ENCODE results near the gene ZNF595.
"Not testable (repeated sequence)": the region's sequence is repeated elsewhere in the genome, so short reads cannot be mapped to it uniquely, and the experiment has no call there.

- not testable (repeated sequence) for TF ChIP-seq CTCF (IDR thresholded peaks at IDR 0.05; ENCODE audit: poor library complexity, severe bottlenecking); EP300 (conservative IDR thresholded peaks at IDR 0.05; ENCODE audit: poor library complexity, severe bottlenecking); POLR2AphosphoS5 (IDR thresholded peaks at IDR 0.05); REST (IDR thresholded peaks at IDR 0.05; ENCODE audit: borderline replicate concordance); TAF1 (IDR thresholded peaks at IDR 0.05; ENCODE audit: low read depth); EZH2 (IDR thresholded peaks at IDR 0.05; ENCODE audit: borderline replicate concordance, insufficient read depth, low read length, poor library complexity, severe bottlenecking); SMC3 (conservative IDR thresholded peaks at IDR 0.05; ENCODE audit: poor library complexity); RAD21 (conservative IDR thresholded peaks at IDR 0.05)
These were observed 24.2 kb upstream of the ZNF595 start for GRCh38 chr4:28767-29542.
